HEK293 (cell line): Measurements from ENCODE around the gene CLIC4.

Experiments used
- GLIS1 ChIP-seq: fragments of 450-650 bp; formaldehyde crosslinking; IDR thresholded peaks from 2 replicates; pipeline ENCODE4 v1.5.1; 2016; ENCODE audit warnings: missing biosample characterization, missing genetic modification characterization
- MZF1 ChIP-seq: fragments of 450-650 bp; formaldehyde crosslinking; IDR thresholded peaks from 2 replicates; pipeline ENCODE4 v1.5.1; 2017; ENCODE audit warnings: missing biosample characterization, missing genetic modification characterization, borderline replicate concordance
- OSR2 ChIP-seq: fragments of 450-650 bp; formaldehyde crosslinking; IDR thresholded peaks from 2 replicates; pipeline ENCODE4 v1.5.1; 2016; ENCODE audit warnings: missing biosample characterization, missing genetic modification characterization
- ZBTB20 ChIP-seq: fragments of 450-650 bp; formaldehyde crosslinking; IDR thresholded peaks from 2 replicates; pipeline ENCODE4 v1.5.1; 2016; ENCODE audit warnings: missing biosample characterization, missing genetic modification characterization
- ZFHX2 ChIP-seq: fragments of 450-650 bp; formaldehyde crosslinking; conservative IDR thresholded peaks from 2 replicates; pipeline ENCODE4 v1.5.1; 2016; ENCODE audit warnings: missing biosample characterization, missing genetic modification characterization
- ZNF112 ChIP-seq: fragments of 450-650 bp; formaldehyde crosslinking; IDR thresholded peaks from 2 replicates; pipeline ENCODE4 v1.5.0; 2017; ENCODE audit warnings: missing biosample characterization, missing genetic modification characterization
- ZNF146 ChIP-seq: fragments of 450-650 bp; formaldehyde crosslinking; IDR thresholded peaks from 2 replicates; pipeline ENCODE4 v1.5.1; 2016; ENCODE audit warnings: missing biosample characterization, missing genetic modification characterization
- ZNF169 ChIP-seq: fragments of 450-650 bp; formaldehyde crosslinking; IDR thresholded peaks from 2 replicates; pipeline ENCODE4 v1.5.1; 2016; ENCODE audit warnings: missing biosample characterization, missing genetic modification characterization
- ZNF2 ChIP-seq: fragments of 450-650 bp; formaldehyde crosslinking; IDR thresholded peaks from 2 replicates; pipeline ENCODE4 v1.5.1; 2016; ENCODE audit warnings: missing biosample characterization, missing genetic modification characterization
- ZNF223 ChIP-seq: fragments of 450-650 bp; formaldehyde crosslinking; IDR thresholded peaks from 2 replicates; pipeline ENCODE4 v1.5.1; 2016; ENCODE audit warnings: missing biosample characterization, missing genetic modification characterization
- ZNF311 ChIP-seq: fragments of 450-650 bp; formaldehyde crosslinking; IDR thresholded peaks from 2 replicates; pipeline ENCODE4 v1.5.1; 2017; ENCODE audit warnings: missing biosample characterization, missing genetic modification characterization, borderline replicate concordance
- ZNF335 ChIP-seq: fragments of 450-650 bp; formaldehyde crosslinking; conservative IDR thresholded peaks from 2 replicates; pipeline ENCODE4 v1.5.1; 2016; ENCODE audit warnings: missing biosample characterization, missing genetic modification characterization
- ZNF37A ChIP-seq: fragments of 450-650 bp; IDR thresholded peaks from 2 replicates; pipeline ENCODE4 v1.5.1; 2018; ENCODE audit warnings: missing biosample characterization, missing genetic modification characterization
- ZNF548 ChIP-seq: fragments of 450-650 bp; formaldehyde crosslinking; IDR thresholded peaks from 2 replicates; pipeline ENCODE4 v1.5.1; 2016; ENCODE audit warnings: missing biosample characterization, missing genetic modification characterization
- ZNF596 ChIP-seq: fragments of 450-650 bp; IDR thresholded peaks from 2 replicates; pipeline ENCODE4 v1.5.0; 2018; ENCODE audit warnings: missing biosample characterization, mild to moderate bottlenecking, missing genetic modification characterization, moderate library complexity
- ZNF600 ChIP-seq: fragments of 450-650 bp; formaldehyde crosslinking; IDR thresholded peaks from 2 replicates; pipeline ENCODE4 v1.5.1; 2016; ENCODE audit warnings: missing biosample characterization, missing genetic modification characterization
- ZNF626 ChIP-seq: fragments of 450-650 bp; sonication (Bioruptor Pico); formaldehyde crosslinking; IDR thresholded peaks from 2 replicates; pipeline ENCODE4 v1.5.1; 2018; ENCODE audit warnings: missing biosample characterization, missing genetic modification characterization, inconsistent platforms
- ZXDB ChIP-seq: fragments of 450-650 bp; formaldehyde crosslinking; IDR thresholded peaks from 2 replicates; pipeline ENCODE4 v1.5.1; 2016; ENCODE audit warnings: missing biosample characterization, missing genetic modification characterization
- TF ChIP-seq, protein P1 (sequence below): fragments of 450-650 bp; formaldehyde crosslinking; IDR thresholded peaks from 2 replicates; pipeline ENCODE4 v1.5.1; 2016; ENCODE audit warnings: missing biosample characterization, missing genetic modification characterization
- TF ChIP-seq, protein P2 (sequence below): fragments of 450-650 bp; formaldehyde crosslinking; IDR thresholded peaks from 2 replicates; pipeline ENCODE4 v1.5.1; 2016; ENCODE audit warnings: missing biosample characterization, missing genetic modification characterization
- TF ChIP-seq, protein P3 (sequence below): fragments of 450-650 bp; formaldehyde crosslinking; IDR thresholded peaks from 2 replicates; pipeline ENCODE4 v1.5.1; 2017; ENCODE audit warnings: missing biosample characterization, missing genetic modification characterization
- TF ChIP-seq, protein P4 (sequence below): fragments of 450-650 bp; formaldehyde crosslinking; IDR thresholded peaks from 2 replicates; pipeline ENCODE4 v1.5.1; 2016; ENCODE audit warnings: missing biosample characterization, missing genetic modification characterization
- TF ChIP-seq, protein P5 (sequence below): fragments of 450-650 bp; formaldehyde crosslinking; IDR thresholded peaks from 2 replicates; pipeline ENCODE4 v1.5.1; 2016; ENCODE audit warnings: missing biosample characterization, missing genetic modification characterization
- TF ChIP-seq, protein P6 (sequence below): fragments of 450-650 bp; IDR thresholded peaks from 2 replicates; pipeline ENCODE4 v1.5.1; 2018; ENCODE audit warnings: missing biosample characterization, missing genetic modification characterization
- TF ChIP-seq, protein P7 (sequence below): fragments of 450-650 bp; IDR thresholded peaks from 2 replicates; pipeline ENCODE4 v1.5.1; 2018; ENCODE audit warnings: missing biosample characterization, mild to moderate bottlenecking, missing genetic modification characterization
- TF ChIP-seq, protein P8 (sequence below): fragments of 450-650 bp; formaldehyde crosslinking; IDR thresholded peaks from 2 replicates; pipeline ENCODE4 v1.5.1; 2016; ENCODE audit warnings: missing biosample characterization, missing genetic modification characterization, borderline replicate concordance

Gene CLIC4

DNA sequence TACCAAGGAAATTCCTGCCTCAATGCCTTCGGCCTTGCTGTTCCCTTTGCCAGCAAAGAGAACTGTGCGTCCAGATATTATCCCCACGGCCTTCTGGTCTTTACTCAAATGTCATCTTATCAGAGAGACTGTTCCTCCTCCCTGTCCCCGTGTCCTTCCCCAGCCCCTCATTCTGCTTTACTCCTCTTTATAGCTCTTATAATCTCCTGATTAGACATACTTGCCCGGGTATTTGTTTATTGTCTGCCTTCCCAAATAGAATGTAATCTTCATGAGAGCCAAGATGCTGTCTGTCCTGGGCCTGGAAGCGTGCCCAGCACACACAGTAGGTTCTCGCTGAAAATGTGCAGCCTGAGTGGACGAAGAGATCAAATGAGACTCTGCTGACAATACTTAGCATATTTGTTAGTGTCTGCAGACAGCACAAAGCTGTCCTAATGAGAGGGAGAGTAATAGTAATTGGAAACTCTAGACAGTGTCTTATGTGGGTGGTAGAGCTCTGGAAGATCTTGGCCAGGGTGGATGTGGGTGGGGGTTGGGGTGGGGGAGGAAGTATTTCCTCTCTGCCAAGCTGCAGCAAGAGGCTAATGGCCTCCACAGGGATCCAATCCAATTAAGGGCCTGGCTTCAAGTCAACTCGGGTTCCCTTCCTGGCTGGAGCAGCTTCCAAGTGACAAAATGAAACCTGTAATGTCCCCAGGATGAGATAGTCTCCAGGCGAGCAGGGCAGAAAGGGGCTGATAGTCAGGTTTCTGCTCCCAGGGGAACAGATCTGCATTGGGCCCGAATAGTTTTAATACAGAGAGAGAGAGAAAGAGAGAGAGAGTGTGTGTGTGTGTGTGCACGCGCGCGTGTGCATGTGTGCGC lies 9.5 kb upstream of the CLIC4 start (continued):
- TF ChIP-seq ZNF146 (tag by site-specific recombination): no peak
- TF ChIP-seq GLIS1 (tag by site-specific recombination): peak; percentile 82
- TF ChIP-seq, protein P1, sequence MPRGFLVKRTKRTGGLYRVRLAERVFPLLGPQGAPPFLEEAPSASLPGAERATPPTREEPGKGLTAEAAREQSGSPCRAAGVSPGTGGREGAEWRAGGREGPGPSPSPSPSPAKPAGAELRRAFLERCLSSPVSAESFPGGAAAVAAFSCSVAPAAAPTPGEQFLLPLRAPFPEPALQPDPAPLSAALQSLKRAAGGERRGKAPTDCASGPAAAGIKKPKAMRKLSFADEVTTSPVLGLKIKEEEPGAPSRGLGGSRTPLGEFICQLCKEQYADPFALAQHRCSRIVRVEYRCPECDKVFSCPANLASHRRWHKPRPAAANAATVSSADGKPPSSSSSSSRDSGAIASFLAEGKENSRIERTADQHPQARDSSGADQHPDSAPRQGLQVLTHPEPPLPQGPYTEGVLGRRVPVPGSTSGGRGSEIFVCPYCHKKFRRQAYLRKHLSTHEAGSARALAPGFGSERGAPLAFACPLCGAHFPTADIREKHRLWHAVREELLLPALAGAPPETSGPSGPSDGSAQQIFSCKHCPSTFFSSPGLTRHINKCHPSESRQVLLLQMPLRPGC (tag by site-specific recombination): 0 out of 2 replicates have a peak, but pooled peaks have one; percentile 2
- TF ChIP-seq ZFHX2: peak; percentile 92
- no peak; the same call in 1 of the 2 replicates for TF ChIP-seq ZNF335 (tag by site-specific recombination)
- peak; percentile 40; the same call in 1 of the 2 replicates for TF ChIP-seq ZBTB20 (tag by site-specific recombination)
- TF ChIP-seq, protein P2, sequence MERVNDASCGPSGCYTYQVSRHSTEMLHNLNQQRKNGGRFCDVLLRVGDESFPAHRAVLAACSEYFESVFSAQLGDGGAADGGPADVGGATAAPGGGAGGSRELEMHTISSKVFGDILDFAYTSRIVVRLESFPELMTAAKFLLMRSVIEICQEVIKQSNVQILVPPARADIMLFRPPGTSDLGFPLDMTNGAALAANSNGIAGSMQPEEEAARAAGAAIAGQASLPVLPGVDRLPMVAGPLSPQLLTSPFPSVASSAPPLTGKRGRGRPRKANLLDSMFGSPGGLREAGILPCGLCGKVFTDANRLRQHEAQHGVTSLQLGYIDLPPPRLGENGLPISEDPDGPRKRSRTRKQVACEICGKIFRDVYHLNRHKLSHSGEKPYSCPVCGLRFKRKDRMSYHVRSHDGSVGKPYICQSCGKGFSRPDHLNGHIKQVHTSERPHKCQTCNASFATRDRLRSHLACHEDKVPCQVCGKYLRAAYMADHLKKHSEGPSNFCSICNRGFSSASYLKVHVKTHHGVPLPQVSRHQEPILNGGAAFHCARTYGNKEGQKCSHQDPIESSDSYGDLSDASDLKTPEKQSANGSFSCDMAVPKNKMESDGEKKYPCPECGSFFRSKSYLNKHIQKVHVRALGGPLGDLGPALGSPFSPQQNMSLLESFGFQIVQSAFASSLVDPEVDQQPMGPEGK: peak; percentile 67
- TF ChIP-seq, protein P3, sequence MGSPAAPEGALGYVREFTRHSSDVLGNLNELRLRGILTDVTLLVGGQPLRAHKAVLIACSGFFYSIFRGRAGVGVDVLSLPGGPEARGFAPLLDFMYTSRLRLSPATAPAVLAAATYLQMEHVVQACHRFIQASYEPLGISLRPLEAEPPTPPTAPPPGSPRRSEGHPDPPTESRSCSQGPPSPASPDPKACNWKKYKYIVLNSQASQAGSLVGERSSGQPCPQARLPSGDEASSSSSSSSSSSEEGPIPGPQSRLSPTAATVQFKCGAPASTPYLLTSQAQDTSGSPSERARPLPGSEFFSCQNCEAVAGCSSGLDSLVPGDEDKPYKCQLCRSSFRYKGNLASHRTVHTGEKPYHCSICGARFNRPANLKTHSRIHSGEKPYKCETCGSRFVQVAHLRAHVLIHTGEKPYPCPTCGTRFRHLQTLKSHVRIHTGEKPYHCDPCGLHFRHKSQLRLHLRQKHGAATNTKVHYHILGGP: no peak
- TF ChIP-seq ZNF37A (tag by site-specific recombination): no peak
- TF ChIP-seq ZNF311 (tag by site-specific recombination): no peak
- TF ChIP-seq ZNF600 (tag by site-specific recombination): no peak
- TF ChIP-seq, protein P4, sequence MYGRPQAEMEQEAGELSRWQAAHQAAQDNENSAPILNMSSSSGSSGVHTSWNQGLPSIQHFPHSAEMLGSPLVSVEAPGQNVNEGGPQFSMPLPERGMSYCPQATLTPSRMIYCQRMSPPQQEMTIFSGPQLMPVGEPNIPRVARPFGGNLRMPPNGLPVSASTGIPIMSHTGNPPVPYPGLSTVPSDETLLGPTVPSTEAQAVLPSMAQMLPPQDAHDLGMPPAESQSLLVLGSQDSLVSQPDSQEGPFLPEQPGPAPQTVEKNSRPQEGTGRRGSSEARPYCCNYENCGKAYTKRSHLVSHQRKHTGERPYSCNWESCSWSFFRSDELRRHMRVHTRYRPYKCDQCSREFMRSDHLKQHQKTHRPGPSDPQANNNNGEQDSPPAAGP: peak; percentile 37; the same call in 1 of the 2 replicates
- TF ChIP-seq ZNF2: peak; percentile 82; the same call in 1 of the 2 replicates
- TF ChIP-seq, protein P5, sequence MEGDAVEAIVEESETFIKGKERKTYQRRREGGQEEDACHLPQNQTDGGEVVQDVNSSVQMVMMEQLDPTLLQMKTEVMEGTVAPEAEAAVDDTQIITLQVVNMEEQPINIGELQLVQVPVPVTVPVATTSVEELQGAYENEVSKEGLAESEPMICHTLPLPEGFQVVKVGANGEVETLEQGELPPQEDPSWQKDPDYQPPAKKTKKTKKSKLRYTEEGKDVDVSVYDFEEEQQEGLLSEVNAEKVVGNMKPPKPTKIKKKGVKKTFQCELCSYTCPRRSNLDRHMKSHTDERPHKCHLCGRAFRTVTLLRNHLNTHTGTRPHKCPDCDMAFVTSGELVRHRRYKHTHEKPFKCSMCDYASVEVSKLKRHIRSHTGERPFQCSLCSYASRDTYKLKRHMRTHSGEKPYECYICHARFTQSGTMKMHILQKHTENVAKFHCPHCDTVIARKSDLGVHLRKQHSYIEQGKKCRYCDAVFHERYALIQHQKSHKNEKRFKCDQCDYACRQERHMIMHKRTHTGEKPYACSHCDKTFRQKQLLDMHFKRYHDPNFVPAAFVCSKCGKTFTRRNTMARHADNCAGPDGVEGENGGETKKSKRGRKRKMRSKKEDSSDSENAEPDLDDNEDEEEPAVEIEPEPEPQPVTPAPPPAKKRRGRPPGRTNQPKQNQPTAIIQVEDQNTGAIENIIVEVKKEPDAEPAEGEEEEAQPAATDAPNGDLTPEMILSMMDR (tag by site-specific recombination): no peak
- peak; percentile 73 for TF ChIP-seq OSR2 (tag by site-specific recombination)
- TF ChIP-seq ZXDB: 0 out of 2 replicates have a peak, but pooled peaks have one; percentile 30
- TF ChIP-seq ZNF223 (tag by site-specific recombination): no peak
- TF ChIP-seq, protein P6, sequence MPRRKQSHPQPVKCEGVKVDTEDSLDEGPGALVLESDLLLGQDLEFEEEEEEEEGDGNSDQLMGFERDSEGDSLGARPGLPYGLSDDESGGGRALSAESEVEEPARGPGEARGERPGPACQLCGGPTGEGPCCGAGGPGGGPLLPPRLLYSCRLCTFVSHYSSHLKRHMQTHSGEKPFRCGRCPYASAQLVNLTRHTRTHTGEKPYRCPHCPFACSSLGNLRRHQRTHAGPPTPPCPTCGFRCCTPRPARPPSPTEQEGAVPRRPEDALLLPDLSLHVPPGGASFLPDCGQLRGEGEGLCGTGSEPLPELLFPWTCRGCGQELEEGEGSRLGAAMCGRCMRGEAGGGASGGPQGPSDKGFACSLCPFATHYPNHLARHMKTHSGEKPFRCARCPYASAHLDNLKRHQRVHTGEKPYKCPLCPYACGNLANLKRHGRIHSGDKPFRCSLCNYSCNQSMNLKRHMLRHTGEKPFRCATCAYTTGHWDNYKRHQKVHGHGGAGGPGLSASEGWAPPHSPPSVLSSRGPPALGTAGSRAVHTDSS (tag by site-specific recombination): no peak
- 0 out of 2 replicates have a peak, but pooled peaks have one; percentile 21 for TF ChIP-seq MZF1 (tag by site-specific recombination)
- TF ChIP-seq ZNF596 (tag by site-specific recombination): no peak; the same call in 1 of the 2 replicates
- no peak for TF ChIP-seq ZNF169 (tag by site-specific recombination)
- TF ChIP-seq ZNF112 (tag by site-specific recombination): no peak
- TF ChIP-seq, protein P7, sequence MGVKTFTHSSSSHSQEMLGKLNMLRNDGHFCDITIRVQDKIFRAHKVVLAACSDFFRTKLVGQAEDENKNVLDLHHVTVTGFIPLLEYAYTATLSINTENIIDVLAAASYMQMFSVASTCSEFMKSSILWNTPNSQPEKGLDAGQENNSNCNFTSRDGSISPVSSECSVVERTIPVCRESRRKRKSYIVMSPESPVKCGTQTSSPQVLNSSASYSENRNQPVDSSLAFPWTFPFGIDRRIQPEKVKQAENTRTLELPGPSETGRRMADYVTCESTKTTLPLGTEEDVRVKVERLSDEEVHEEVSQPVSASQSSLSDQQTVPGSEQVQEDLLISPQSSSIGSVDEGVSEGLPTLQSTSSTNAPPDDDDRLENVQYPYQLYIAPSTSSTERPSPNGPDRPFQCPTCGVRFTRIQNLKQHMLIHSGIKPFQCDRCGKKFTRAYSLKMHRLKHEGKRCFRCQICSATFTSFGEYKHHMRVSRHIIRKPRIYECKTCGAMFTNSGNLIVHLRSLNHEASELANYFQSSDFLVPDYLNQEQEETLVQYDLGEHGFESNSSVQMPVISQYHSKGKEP: peak; percentile 79; the same call in 1 of the 2 replicates
- TF ChIP-seq ZNF626 (tag by site-specific recombination): no peak
- no peak for TF ChIP-seq ZNF548 (tag by site-specific recombination)
- TF ChIP-seq, protein P8, sequence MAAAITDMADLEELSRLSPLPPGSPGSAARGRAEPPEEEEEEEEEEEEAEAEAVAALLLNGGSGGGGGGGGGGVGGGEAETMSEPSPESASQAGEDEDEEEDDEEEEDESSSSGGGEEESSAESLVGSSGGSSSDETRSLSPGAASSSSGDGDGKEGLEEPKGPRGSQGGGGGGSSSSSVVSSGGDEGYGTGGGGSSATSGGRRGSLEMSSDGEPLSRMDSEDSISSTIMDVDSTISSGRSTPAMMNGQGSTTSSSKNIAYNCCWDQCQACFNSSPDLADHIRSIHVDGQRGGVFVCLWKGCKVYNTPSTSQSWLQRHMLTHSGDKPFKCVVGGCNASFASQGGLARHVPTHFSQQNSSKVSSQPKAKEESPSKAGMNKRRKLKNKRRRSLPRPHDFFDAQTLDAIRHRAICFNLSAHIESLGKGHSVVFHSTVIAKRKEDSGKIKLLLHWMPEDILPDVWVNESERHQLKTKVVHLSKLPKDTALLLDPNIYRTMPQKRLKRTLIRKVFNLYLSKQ (tag by site-specific recombination): no peak
